Measurements from ENCODE around the gene ANG.

GRCh38 chr14:20671597-20672283 is 16.8 kb upstream of the ANG start:
- TF ChIP-seq CTCF (IDR thresholded peaks at IDR 0.05) (no peak), EZH2 (IDR thresholded peaks at IDR 0.05; ENCODE audit: borderline replicate concordance, insufficient read depth, low read depth, low read length, poor library complexity, severe bottlenecking) (no peak)

Data from B cell (primary cell).